Type B pancreatic cell (in vitro differentiated cells): Measurements from ENCODE around the gene IRX4. TPM values are rescaled to one million over a fixed set of nuclear protein-coding genes. Genes with fewer than 3 reads are reported as not detected.
A peak's percentile ranks its signal among the peaks of the same experiment; 100 is the strongest.

ENCODE experiments used
- DNase-seq: peaks from one replicate; pipeline ENCODE4 v3.0.0; 2021; ENCODE audit warnings: mixed read lengths; ENCODE audit not compliant: unreplicated experiment; ENCODE audit errors: extremely low spot score
- H3K27ac Mint-ChIP-seq: 2 replicates; pipeline ENCODE4 v1.8.0; 2021; ENCODE audit warnings: mild to moderate bottlenecking, mixed read lengths
- H3K27me3 Mint-ChIP-seq: 2 replicates; pipeline ENCODE4 v1.8.0; 2021; ENCODE audit warnings: mixed read lengths
- H3K36me3 Mint-ChIP-seq: 2 replicates; pipeline ENCODE4 v1.8.0; 2021; ENCODE audit warnings: mixed read lengths
- H3K4me1 Mint-ChIP-seq: one replicate; pipeline ENCODE4 v1.8.0; 2021; ENCODE audit warnings: mixed read lengths; ENCODE audit not compliant: unreplicated experiment
- H3K4me3 Mint-ChIP-seq: 2 replicates; pipeline ENCODE4 v1.8.0; 2021; ENCODE audit warnings: mild to moderate bottlenecking, mixed read lengths
- H3K9me3 Mint-ChIP-seq: 2 replicates; pipeline ENCODE4 v1.8.0; 2021; ENCODE audit warnings: mixed read lengths
- total RNA-seq: library from RNA; stranded (reverse); gene quantifications from 2 replicates; pipeline ENCODE4 v1.2.1, GENCODE V29; 2021; ENCODE audit warnings: low replicate concordance
- TF ChIP-seq, protein P1 (sequence below): fragments of 200-600 bp; sonication (generic); conservative IDR thresholded peaks from 2 replicates; pipeline ENCODE4 v1.5.0; 2021; ENCODE audit warnings: antibody characterized with exemption, mild to moderate bottlenecking

The IRX4 gene
- total RNA-seq, 1 donor from 2014 or later: 1.6 TPM

DNA sequence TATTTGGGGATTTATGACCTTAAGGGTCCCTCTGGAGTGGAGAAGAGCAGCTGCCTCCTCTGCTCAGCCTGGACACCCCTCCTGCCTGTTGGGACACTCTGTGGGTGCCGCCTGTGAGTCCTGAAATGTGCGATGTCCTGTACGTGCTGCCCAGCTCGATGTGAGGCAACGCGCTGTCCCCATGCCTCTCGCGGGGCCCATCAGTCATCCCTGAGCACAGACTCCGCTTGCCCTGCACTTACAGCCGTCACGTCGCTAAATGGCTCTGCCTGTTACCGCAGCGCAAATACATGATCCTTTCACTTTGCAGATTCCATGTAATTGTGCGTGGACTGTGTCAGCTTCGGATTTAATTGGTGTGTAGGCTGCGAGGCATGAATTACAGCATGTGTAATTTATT, 27.1 kb downstream of the IRX4 start:
- no peak for DNase-seq
- H3K9me3 Mint-ChIP-seq: no peaks in the 10 kb centered on the region
- H3K27ac Mint-ChIP-seq: no peak overlapping the region
- H3K27me3 Mint-ChIP-seq: peaks cover 30% of the 10 kb centered on the region
- TF ChIP-seq, protein P1, sequence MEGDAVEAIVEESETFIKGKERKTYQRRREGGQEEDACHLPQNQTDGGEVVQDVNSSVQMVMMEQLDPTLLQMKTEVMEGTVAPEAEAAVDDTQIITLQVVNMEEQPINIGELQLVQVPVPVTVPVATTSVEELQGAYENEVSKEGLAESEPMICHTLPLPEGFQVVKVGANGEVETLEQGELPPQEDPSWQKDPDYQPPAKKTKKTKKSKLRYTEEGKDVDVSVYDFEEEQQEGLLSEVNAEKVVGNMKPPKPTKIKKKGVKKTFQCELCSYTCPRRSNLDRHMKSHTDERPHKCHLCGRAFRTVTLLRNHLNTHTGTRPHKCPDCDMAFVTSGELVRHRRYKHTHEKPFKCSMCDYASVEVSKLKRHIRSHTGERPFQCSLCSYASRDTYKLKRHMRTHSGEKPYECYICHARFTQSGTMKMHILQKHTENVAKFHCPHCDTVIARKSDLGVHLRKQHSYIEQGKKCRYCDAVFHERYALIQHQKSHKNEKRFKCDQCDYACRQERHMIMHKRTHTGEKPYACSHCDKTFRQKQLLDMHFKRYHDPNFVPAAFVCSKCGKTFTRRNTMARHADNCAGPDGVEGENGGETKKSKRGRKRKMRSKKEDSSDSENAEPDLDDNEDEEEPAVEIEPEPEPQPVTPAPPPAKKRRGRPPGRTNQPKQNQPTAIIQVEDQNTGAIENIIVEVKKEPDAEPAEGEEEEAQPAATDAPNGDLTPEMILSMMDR: no peak
- no peak overlapping the region for H3K4me3 Mint-ChIP-seq
- H3K4me1 Mint-ChIP-seq: no peaks in the 10 kb centered on the region
- no peaks in the 10 kb centered on the region for H3K36me3 Mint-ChIP-seq

DNA sequence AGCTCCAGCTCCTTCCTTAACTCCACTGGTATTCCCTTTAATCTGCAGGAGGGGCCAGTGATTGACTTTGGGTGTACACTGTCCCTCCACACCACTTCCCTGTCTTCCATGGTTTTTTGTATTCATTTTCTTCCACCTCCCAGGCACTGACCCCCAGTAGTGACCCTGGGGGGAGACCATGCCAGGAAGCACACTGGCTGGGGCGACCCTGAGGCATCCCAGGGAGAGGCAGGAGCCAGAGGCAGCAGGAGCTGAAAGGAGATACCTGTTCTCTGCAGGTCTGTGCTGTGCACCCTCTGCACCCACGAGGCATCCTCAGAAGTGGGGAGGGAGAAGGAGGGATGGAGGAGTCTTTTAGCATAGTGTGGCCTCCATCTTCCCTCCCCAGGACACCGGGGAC, 27.6 kb downstream of the IRX4 start:
- Mint-ChIP-seq H3K36me3 (no peaks in the 10 kb centered on the region), H3K4me1 (no peaks in the 10 kb centered on the region), H3K27me3 (peaks cover 33% of the 10 kb centered on the region), H3K9me3 (no peaks in the 10 kb centered on the region), H3K27ac (no peak overlapping the region), H3K4me3 (no peak overlapping the region)
- DNase-seq: no peak
- TF ChIP-seq, protein P1: no peak

DNA sequence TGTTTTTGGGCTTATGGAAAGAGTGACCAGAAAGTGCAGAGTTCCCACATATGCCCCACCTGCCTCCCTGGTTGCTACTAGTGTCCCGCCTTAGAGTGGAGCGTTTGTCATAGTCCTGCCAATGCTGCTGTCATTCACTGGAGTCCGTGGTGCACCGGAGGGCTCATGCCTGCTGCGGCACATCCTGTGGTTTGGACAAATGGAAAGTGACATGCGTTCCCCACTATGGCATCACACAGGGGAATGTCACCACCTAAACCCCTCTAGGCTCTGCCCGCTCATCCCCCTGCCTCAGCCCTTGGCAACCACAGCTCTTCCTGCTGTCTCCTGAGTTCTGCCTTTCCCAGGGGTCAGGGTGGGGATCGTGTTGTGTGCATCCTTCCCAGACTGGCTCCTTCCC, 29.2 kb downstream of the IRX4 start:
- Mint-ChIP-seq H3K36me3 (no peaks in the 10 kb centered on the region), H3K27me3 (peaks cover 47% of the 10 kb centered on the region), H3K9me3 (no peaks in the 10 kb centered on the region), H3K27ac (no peak overlapping the region), H3K4me1 (no peaks in the 10 kb centered on the region), H3K4me3 (no peak overlapping the region)
- DNase-seq: no peak
- TF ChIP-seq, protein P1: no peak

DNA sequence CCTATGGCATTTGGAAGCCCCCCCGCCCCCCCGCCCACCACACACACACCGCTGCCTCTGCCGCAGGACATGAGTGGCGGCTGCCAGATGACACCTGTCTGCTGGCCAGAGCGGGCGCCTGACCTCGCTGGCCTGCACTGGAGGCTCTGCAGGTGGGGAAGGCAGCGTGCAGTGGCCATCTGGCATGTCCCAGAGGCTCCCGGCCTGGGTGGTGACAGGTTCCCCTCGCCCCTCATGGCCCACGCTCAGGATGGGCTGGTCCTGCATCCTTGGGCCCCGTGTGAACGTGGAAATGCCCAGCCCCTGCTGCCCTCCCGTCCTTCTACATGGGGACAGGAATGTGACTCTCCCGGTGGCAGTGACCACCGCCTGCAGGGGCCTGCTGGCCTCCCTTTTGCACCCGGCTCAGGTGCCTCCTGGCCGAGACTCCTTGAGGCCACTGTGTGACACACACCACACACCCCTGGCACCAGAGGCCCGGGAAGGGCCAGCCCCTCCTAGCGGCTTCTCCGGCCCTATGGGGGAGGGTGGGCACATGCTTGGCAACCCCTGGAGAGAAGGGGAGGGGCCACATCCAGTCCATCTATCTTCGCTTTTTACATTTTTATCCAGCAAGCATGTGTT, 30.3 kb downstream of the IRX4 start:
- Mint-ChIP-seq H3K27me3 (peaks cover 55% of the 10 kb centered on the region), H3K36me3 (no peaks in the 10 kb centered on the region), H3K27ac (no peak overlapping the region), H3K9me3 (no peaks in the 10 kb centered on the region), H3K4me3 (no peak overlapping the region), H3K4me1 (no peaks in the 10 kb centered on the region)
- TF ChIP-seq, protein P1: no peak
- DNase-seq: no peak

DNA sequence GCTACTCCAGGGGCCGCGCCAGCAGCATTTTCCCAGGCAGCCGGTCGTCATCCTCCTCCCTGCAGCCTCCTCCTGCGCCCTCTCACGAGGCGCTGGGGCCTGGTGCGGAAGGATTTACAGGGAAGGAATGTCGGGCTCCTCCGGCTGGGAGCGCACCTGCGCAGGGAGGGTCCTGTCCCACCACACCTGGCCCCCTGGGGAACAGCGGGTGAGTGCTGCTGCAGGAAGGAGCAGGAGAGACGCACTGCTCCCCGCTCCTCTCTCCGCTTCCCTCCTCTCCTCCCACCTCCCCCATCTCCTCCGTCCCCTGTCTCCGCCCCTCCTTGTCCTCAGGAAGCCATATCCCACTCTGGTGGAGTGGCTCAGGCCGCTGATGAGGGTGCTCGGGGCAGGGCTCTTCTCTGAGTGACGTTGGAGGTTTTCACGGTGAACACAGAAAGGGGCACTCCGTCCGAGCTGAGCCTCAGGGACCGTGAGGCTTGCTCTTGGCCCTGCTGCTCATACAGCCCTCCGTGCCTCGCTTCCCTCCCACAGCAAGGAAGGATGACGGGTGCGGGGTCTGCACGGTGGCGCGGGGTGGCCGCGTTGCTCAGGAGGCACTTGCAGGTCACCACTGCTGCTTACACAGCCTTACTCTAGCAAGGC, 31.3 kb downstream of the IRX4 start:
- Mint-ChIP-seq H3K27me3 (peaks cover 62% of the 10 kb centered on the region), H3K4me3 (peak overlapping the region; percentile 59), H3K4me1 (no peaks in the 10 kb centered on the region), H3K36me3 (no peaks in the 10 kb centered on the region), H3K9me3 (no peaks in the 10 kb centered on the region), H3K27ac (peak overlapping the region; percentile 41)
- TF ChIP-seq, protein P1: no peak
- DNase-seq: no peak
